ENCODE measurements around the gene SCAANT1.

The SCAANT1 gene

DNA sequence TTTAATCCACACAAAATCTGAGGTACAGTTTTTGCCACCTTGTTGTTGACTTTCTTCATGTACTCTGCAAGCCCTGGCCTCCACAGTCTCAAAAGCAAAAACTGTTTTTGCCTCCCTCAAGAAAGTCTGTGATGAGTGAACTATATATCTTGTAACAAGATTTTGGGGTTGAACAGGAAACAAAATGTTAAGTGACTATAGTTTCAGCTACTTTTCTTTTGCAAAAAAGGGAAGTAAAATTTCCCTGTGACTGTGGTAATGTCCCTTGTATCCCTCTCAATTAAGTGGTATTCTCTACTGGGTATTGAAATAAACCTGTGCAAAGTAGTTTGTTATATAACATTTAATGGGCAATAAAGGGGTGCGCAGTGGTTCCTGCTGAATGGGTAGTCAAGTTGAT is 21.3 kb upstream of the SCAANT1 start:
- DNase-seq, result no peak

DNA sequence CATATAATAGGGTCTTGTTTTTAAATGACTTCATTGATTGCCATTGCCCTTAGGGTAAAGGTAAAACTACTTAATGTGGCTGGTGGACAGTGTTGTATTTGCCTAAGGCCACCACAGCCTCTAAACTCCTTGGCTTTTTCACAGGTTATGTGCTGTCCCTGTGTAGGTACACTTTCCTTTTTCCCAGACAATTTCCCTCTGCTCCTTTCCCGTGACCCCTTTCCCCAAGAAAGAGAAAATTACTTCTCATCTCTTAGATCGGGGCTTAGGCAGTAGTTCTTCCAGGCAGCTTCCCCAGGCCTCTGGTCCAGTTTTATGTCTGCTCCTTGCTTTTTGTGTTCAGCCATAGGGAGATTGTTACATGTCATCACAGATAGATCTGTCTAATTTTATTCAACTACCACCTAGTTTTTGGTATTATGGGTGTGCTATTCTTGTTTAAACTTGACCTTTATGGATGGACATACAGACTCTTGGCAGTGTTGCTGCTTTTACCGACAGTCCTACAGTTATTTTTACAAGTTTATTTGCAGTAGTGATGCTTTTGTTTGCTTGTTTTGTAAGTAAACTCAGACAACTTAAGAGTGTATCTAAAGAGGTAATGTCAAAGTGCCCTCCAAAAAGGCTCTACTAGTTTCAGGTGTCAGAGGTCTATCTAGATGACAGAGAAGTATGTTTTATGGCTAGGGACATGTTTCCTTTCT is 20.5 kb upstream of the SCAANT1 start:
- DNase-seq, result no peak

- DNase-seq, result no peak
These were observed 19.1 kb upstream of the SCAANT1 start for GRCh38 chr3:63931290-63931689.

DNA sequence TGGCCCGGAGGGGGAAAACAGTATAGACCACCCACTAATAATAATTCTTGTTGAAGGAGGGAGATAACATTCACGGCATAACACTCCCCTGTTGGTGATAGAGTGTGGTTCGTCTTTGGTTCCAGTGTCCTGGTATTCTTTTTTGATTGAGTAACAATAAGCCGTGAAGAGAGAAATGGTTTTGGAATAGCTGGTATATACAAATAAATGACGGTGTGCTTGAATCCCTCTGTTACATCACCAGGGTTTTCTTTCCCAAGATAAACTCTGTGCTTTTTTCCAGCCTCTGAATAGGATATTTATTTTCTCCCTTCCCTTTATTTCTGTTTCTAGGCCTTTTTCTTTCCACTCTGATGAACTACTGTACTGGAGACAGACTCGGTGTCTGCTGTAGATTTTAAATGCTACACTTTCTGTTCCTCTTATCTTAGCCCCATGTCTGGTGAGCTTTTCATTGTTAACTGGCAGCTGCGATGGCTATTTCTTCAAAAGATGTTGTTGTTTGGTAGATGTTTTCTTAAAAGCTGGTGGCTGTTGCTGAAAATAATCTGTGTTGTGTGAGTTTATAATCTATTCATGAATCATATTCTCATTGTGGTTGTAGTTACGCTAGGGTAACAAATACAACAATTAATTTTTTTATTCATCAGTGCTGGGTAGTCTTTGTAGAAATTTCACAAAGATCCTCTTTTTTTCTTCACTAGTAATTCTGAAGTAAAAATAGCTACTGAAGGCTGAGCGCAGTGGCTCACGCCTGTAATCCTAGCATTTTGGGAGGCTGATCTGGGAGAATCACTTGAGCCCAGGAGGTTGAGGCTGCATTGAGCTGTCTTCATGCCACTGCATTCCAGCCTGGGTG is 15.5 kb upstream of the SCAANT1 start:
- no peak for DNase-seq

DNA sequence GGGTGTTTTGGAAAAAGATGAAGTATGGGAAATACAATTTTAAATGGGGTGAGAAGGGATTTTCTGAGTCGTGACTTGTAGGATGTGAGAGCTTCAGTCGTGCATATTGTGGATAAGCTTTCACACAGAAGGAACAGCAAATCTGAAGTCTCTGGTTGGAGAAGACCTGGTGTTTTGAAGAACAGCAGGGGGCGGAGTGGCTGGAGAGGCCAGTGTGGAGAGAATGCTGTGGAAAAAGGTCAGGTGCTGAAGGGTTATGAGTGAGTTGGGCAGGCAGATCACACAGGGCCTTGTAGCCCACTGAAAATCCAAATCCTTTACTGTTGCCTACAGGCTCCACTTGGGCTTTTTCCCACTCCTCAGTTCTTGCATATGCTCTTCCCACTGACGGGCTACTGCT is 14.1 kb upstream of the SCAANT1 start:
- no peak for DNase-seq

DNA sequence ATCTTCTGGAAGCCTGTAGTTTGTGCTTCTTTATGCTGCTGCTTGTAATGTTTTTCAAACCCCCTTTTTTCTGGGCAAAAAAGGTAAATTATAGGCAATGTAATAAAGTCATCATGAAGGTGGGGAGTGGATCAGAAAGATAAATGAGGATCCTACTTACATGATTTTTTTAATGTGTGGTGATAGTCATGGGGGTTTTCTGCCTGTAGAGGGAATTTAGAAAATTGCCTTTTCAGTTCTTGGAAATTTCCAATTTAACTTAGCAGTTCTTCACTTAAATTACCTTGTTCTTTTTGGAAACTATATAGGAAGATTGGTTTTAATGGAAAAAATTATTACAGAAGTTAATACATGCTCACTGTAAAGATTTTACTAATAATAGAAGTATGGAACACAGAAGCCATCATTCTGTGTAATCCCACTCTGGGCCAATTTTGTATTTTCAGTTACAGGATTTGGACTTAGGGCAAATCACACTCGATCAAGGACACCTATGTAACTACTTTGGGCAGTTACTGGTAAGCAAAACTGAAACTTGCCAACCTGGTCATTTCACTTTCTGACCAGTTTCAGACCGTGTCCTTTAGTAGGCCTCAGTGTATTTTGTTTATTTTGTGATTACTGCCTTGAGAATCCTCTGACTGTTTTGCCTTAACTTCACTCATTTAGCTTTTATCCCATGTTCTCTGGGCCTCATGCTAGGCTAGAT is 10.5 kb upstream of the SCAANT1 start:
- DNase-seq, result no peak

DNA sequence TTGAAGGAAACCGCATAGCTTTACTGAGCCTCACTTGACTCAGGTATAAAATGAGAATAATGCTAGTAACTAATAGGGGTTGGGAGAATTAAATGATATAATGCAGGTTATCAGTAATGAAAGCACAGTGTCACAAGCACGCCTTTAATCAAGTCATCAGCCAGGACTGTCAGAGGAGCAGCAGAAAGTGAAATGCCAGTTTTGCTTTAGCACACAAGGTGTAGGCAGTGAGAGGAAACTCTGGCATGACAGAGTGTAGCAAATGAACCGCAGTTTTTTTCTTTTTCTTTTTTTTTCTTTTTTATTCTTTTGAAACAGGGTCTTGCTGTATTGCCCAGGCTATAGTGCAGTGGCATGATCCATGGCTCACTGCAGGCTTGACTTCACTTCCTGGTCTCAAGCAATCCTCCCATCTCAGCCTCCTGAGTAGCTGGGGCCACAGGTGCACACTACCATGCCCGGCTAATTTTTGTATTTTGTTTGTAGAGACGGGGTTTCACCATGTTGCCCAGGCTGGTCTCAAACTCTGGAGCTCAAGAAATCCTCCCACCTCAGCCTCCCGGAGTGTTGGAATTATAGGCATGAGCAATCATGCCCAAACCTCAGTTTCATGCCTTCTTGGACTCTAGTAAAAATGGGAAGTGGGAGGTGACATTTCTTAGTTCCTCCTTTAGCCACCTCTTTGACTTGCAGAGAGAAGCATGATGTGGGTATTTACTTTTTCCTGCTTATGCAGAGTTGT is 9.7 kb upstream of the SCAANT1 start:
- DNase-seq, result no peak

- DNase-seq, result no peak
These were observed 7.8 kb upstream of the SCAANT1 start for GRCh38 chr3:63920001-63920400.

DNA sequence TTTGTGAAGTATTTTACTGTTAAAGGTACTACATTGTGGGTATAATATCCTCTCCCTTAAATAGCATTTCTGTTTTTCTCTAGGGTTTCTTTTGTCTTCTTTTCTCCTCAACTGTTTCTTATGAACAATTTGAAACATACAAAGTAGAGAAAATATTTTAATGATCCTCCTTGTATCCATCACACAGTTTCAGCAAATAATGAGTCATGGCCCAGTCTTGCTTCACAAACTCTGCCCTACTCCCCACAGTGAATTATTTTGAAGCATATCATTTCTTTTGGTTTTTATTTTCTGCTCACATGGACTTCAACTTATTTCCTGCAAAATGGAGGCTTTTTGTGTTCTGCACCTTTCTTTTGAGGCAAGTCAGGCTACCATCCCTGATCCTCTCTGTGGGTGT is 6.1 kb upstream of the SCAANT1 start:
- no peak for DNase-seq

DNA sequence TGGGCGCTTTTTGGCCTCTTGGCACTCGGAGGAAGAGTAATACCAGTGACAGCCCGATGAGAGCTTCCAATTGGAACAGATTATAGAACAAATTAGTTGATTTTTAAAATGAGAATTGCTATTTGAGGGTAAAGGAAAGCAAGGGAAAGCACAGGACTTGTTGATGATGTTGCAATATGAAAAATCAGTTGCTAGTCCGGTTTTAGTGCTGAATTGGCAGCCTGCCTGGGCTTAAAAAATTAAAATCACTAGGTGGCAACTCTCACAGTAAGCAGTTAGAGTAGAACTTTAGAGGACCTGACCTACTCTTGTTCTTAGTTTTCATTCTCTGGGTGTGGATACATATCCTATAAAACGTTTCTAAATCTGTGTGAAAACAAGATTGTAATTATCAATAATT is 2.1 kb upstream of the SCAANT1 start:
- DNase-seq, result no peak

DNA sequence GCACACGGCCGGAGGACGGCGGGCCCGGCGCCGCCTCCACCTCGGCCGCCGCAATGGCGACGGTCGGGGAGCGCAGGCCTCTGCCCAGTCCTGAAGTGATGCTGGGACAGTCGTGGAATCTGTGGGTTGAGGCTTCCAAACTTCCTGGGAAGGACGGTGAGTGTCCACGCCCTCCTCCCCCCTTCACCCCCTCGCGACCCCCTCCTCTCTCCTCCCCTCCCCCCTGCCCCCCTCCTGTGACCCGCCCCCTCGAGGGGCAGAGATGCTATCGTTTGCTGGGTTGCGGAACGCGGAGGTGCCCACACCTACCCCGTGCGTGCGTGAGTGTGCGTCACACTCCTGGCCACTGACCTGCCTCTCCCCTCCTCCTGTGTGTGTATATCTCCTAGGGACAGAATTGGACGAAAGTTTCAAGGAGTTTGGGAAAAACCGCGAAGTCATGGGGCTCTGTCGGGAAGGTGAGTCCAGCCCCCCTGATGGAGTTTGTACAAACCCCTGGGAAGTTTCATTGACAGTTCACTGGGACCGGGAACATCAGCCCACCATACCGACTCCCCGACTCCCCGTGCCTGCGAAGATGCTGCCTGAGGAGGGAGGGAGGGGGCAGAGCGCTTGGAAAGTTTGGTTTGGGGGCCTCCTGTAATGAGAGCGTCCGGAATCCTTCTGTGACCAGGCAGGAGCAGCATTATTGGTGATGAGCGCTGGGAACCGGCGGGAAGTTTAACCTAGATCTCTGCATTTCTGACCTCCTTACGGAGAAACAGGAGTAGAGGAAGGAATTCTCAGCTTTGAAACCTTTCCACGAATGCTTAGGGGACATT is 795 bp upstream of the SCAANT1 start:
- no peak for DNase-seq

DNA sequence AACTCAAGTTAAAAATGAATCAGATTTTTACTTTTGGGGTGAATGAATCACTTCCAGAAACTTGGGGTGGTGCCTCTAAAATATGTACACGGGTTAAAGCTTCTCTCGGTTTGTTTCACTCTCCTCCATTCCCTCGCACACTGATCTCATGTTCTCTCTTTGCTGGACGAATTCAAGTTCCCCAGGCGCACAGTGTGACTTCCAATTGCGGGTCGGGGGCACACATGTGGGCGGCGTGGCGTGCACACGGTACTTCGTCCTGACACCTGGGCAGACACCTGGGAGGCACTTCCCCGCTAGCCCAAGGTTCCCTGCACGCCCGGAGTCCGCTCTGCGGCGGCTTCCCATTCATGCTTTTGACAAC is 692 bp downstream of the SCAANT1 start:
- no peak for DNase-seq

- DNase-seq, result no peak
These were observed 1.3 kb downstream of the SCAANT1 start for GRCh38 chr3:63910891-63911290.

- no peak for DNase-seq
These were observed 2.2 kb downstream of the SCAANT1 start for GRCh38 chr3:63910001-63910400.

- DNase-seq, result no peak
These were observed 2.8 kb downstream of the SCAANT1 start for GRCh38 chr3:63909431-63909830.

- no peak for DNase-seq
These were observed 3.4 kb downstream of the SCAANT1 start for GRCh38 chr3:63908776-63909175.

DNA sequence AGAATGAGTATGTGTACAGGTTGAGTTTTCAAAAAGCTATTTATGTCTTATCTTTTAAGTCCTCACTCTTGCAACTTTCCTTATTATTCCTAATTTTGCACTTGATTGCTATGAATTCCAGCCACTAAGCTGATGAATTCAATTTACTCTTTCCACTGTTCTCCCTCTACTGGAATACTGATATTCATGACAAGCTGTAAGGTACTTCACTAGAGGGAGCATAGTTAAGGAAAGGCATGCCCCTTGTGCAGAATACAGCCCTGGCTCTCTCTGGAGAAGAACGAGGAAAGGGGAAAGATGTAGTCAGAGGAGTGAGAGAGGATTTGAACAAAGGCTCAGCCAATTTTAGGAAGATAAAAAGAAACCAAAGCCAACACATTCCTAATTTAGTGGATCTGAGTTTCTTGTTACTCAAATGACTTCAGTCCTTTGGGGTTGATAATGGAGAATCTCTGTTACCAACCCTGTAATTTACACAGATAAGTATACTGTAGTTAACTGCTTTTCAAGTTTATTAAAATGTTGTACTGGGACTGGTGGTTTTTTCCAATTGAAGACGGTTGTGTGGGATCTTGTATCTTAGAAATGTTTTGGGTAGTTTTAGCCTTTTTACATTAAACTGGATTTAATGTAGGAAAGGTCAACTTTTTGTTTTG is 4.0 kb downstream of the SCAANT1 start:
- no peak for DNase-seq

GRCh38 chr3:63905731-63906620 is 6.2 kb downstream of the SCAANT1 start:
- no peak for DNase-seq

DNA sequence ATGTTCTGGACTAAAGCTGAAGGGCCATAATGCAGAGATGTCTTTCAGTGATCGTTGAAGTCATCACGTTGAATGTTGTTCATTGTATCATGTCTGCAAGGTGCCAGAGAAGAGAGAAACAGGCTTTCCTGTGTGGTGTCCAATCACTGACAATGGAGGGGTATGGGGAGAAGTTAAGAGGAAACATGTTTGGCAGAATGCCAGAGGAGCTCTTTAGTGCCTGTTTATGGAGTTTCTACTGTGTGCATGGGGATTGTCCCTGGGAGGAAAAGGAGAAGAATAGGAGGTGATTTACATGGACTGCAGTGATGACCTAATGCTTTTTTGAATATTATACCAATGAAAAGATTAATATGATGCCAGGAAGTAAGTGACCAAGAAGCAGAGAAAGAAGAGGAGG is 11.7 kb downstream of the SCAANT1 start:
- no peak for DNase-seq

- no peak for DNase-seq
These were observed 12.2 kb downstream of the SCAANT1 start for GRCh38 chr3:63900010-63900409.

Data from DMS79 treated with DMSO at 0.1 percent for 48 hours (cell line).